Esophagus squamous epithelium (tissue), 5 donors: ENCODE data around the gene DRAP1. TPM values are rescaled to one million over a fixed set of nuclear protein-coding genes. Genes with fewer than 3 reads are reported as not detected.

ENCODE experiments used
- DNase-seq: peaks from one replicate; lab custom pipeline; 2025; lab: John Stamatoyannopoulos, UW
- H3K27ac ChIP-seq, 4 donors: fragments of 200-600 bp; sonication (generic); one replicate each; pipeline ENCODE4 v1.5.1; 2016 to 2019; ENCODE audit warnings: mild to moderate bottlenecking in 1 of 4
- H3K27me3 ChIP-seq, 4 donors: fragments of 200-600 bp; sonication (generic); 1 replicate in 3 of 4; 2 replicates in 1 of 4; pipeline versions ENCODE4 v1.5.1 to v1.6.0; 2017 to 2021; ENCODE audit warnings: antibody characterized with exemption in 1 of 4
- H3K36me3 ChIP-seq, 3 donors: fragments of 200-600 bp; sonication (generic); one replicate each; pipeline ENCODE4 v1.5.1; 2016 to 2019
- H3K4me1 ChIP-seq, 3 donors: fragments of 200-600 bp; sonication (generic); one replicate each; pipeline ENCODE4 v1.5.1; 2017 to 2019
- H3K4me3 ChIP-seq, 4 donors: fragments of 200-600 bp; sonication (generic); 1 replicate in 3 of 4; 2 replicates in 1 of 4; pipeline ENCODE4 v1.5.1; 2016 to 2019; ENCODE audit warnings: mild to moderate bottlenecking in 2 of 4, moderate library complexity in 1 of 4
- H3K9me3 ChIP-seq, 3 donors: fragments of 200-600 bp; sonication (generic); one replicate each; pipeline ENCODE4 v1.5.1; 2016 to 2019
- CTCF ChIP-seq, 6 experiments: fragments of 450-650 bp in 4 of 6; fragments of 200-600 bp in 2 of 6; sonication (generic) in 2 of 6; IDR thresholded peaks; one replicate each; pipeline ENCODE4 v1.5.1; 2016 to 2019; ENCODE audit warnings: antibody characterized with exemption in 6 of 6, mild to moderate bottlenecking in 4 of 6, moderate library complexity in 4 of 6
- POLR2A ChIP-seq, 4 donors: fragments of 450-650 bp; IDR thresholded peaks; one replicate each; pipeline ENCODE4 v1.6.1; 2017; ENCODE audit warnings: antibody characterized with exemption in 4 of 4, mild to moderate bottlenecking in 4 of 4, moderate library complexity in 3 of 4
- WGBS, 2 donors: methylation state at CpG; one replicate each; pipeline ENCODE4 v1.1.5; 2018; 5-methylcytosine and 5-hydroxymethylcytosine counted together
- intact Hi-C: fragments of 100-400 bp; cut with DNase I; formaldehyde crosslinking; loops from one replicate; pipeline ENCODE4 v1.15.0; 2022
- total RNA-seq, 4 donors: library from RNA; depleted of rRNA; stranded (reverse); fragments of >200 nt; gene quantifications; one replicate each; pipeline ENCODE4 v1.1.0, GENCODE V29; 2016
- donor health status: DM: yes; HTN: yes; CAD: no.

DRAP1 gene
- total RNA-seq, 4 donors from 2014 or later: 69.6 to 138 (median 76.8) TPM

- intact Hi-C loops: no loop called here
- peak within 1 kb of the TSS; percentile 73 to 89 (median 82) for H3K4me3 ChIP-seq
- H3K36me3 ChIP-seq: peaks cover 0 to 4% (median 0%) of the 10 kb centered on the region in 3 donors
- peaks cover 0 to 11% (median 0%) of the 10 kb centered on the region in 4 donors for H3K27me3 ChIP-seq
- WGBS, 2 donors: 6 to 11% methylated on average over 5 to 11 of the region's 80 CpGs
- H3K27ac ChIP-seq: peak within 1 kb of the TSS; percentile 86 to 98 (median 92)
- peak; percentile 57 for DNase-seq
- H3K4me1 ChIP-seq: peaks cover 5 to 46% (median 7%) of the 10 kb centered on the region in 3 donors
- TF ChIP-seq POLR2A (IDR thresholded peaks at IDR 0.05) (peak in 3 of 4 donors; percentile 55 to 92 (median 89)), CTCF (IDR thresholded peaks at IDR 0.05) (no peak)
- no peaks in the 10 kb centered on the region for H3K9me3 ChIP-seq
Observed at GRCh38 chr11:65900125-65900898, 18.9 kb upstream of the DRAP1 start, which contains the start of gene FOSL1. Gene FOSL1 (minus strand): TSS chr11:65900388. CDS start chr11:65900339, 49 bp downstream.

GRCh38 chr11:65900899-65901180, 18.4 kb upstream of the DRAP1 start:
- Histone ChIP-seq H3K4me1 (peaks cover 5 to 46% (median 7%) of the 10 kb centered on the region in 3 donors), H3K4me3 (peak overlapping the region in 3 of 4 donors; percentile 73 to 82 (median 81)), H3K27ac (peak overlapping the region; percentile 86 to 98 (median 92)), H3K9me3 (no peaks in the 10 kb centered on the region), H3K27me3 (peaks cover 0 to 11% (median 0%) of the 10 kb centered on the region in 4 donors), H3K36me3 (no peaks in the 10 kb centered on the region)
- WGBS, 2 donors: 63 to 71% methylated on average over 10 to 11 of the region's 11 CpGs
- intact Hi-C loops: no loop called here
- DNase-seq: no peak
- TF ChIP-seq CTCF (IDR thresholded peaks at IDR 0.05) (no peak), POLR2A (IDR thresholded peaks at IDR 0.05) (no peak)

- Histone ChIP-seq H3K27ac (peak overlapping the region in 2 of 4 donors; percentile 20 to 40), H3K9me3 (no peaks in the 10 kb centered on the region), H3K4me1 (peaks cover 5 to 36% (median 7%) of the 10 kb centered on the region in 3 donors), H3K36me3 (no peaks in the 10 kb centered on the region), H3K4me3 (no peak overlapping the region), H3K27me3 (peaks cover 0 to 11% (median 0%) of the 10 kb centered on the region in 4 donors)
- DNase-seq: no peak
- TF ChIP-seq CTCF (IDR thresholded peaks at IDR 0.05) (no peak), POLR2A (IDR thresholded peaks at IDR 0.05) (no peak)
- WGBS, 2 donors: 29 to 83% methylated on average over 1 to 2 of the region's 5 CpGs
- intact Hi-C loops: no loop called here
Observed at GRCh38 chr11:65903068-65903481, 16.2 kb upstream of the DRAP1 start.

DNA sequence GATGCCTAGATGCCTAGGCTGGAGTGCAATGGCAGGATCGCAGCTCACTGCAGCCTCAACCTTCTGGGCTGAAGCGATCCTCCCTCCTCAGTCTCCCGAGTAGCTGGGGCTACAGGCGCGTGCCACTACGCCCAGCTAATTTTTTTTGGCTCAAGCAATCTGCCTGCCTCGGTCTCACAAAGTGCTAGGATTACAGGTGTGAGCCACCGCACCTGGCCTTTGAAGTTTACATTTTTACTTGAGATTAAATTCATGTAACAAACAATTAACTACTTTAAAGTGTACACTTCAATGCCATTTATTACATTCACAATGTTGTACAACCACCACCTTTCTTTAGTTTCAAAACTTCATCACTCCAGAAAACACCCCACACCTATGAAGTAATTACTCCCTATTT, 15.5 kb upstream of the DRAP1 start:
- Histone ChIP-seq H3K27ac (no peak overlapping the region), H3K36me3 (no peaks in the 10 kb centered on the region), H3K27me3 (peaks cover 0 to 11% (median 0%) of the 10 kb centered on the region in 4 donors), H3K4me3 (no peak overlapping the region), H3K4me1 (peaks cover 5 to 31% (median 7%) of the 10 kb centered on the region in 3 donors), H3K9me3 (no peaks in the 10 kb centered on the region)
- WGBS, 2 donors: 71 to 74% methylated on average over 8 of the region's 8 CpGs
- intact Hi-C loops: no loop called here
- TF ChIP-seq POLR2A (IDR thresholded peaks at IDR 0.05) (no peak), CTCF (IDR thresholded peaks at IDR 0.05) (no peak)
- no peak for DNase-seq

GRCh38 chr11:65906602-65907001, 12.6 kb upstream of the DRAP1 start:
- Histone ChIP-seq H3K4me1 (peaks cover 0 to 13% (median 4%) of the 10 kb centered on the region in 3 donors), H3K36me3 (no peaks in the 10 kb centered on the region), H3K4me3 (no peak overlapping the region), H3K27me3 (no peaks in the 10 kb centered on the region), H3K9me3 (no peaks in the 10 kb centered on the region), H3K27ac (no peak overlapping the region)
- intact Hi-C loops: no loop called here
- TF ChIP-seq CTCF (IDR thresholded peaks at IDR 0.05) (no peak), POLR2A (IDR thresholded peaks at IDR 0.05) (no peak)
- 72 to 76% methylated on average over 5 of the region's 5 CpGs for WGBS, 2 donors
- no peak for DNase-seq
